Measurements from ENCODE around the gene DSCAML1.

The DSCAML1 gene

DNA sequence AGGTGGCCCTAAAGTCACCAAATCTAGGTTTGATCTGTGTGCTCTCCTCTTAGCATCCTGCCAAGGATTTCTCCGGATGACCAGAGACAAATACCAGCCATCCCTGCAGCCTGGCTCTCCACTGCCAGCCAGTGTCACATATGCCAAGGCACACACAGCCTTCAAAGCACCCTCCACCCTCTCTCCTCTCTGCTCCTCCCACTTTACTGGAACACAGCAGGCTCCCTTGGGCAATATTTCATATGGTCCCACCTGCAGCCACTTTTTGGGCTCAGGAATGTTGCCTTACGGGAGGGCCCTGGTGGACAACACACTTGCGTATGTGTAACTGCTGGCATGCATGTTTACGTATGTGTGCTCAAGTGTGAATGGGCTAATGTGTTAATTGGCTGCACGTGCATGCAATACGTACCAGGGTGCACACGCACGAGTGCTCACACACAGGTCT, 285.5 kb downstream of the DSCAML1 start:
- Histone ChIP-seq H2AFZ (ENCODE audit: low read depth, low read length) (no peak overlapping the region), H3K4me2 (ENCODE audit: low read length) (no peak overlapping the region), H3K27me3 (ENCODE audit: low read depth, low read length) (no peaks in the 10 kb centered on the region), H3K79me2 (ENCODE audit: low read length) (no peaks in the 10 kb centered on the region), H3K4me1 (ENCODE audit: low read length) (peaks cover 6% of the 10 kb centered on the region; the same call in 1 of the 2 replicates), H3K36me3 (replicated peaks; ENCODE audit: low read depth, low read length) (no peaks in the 10 kb centered on the region), H3K9me3 (ENCODE audit: insufficient read depth, low read length) (no peaks in the 10 kb centered on the region), H3K4me3 (ENCODE audit: low read length) (no peak overlapping the region), H4K20me1 (ENCODE audit: insufficient read depth, low read length) (no peaks in the 10 kb centered on the region), H3K9ac (ENCODE audit: low read length) (no peak overlapping the region), H3K27ac (ENCODE audit: low read length) (no peak overlapping the region)
- TF ChIP-seq EZH2phosphoT487 (IDR thresholded peaks at IDR 0.05; ENCODE audit: low read depth), result no peak
- TF ChIP-seq, protein P1, sequence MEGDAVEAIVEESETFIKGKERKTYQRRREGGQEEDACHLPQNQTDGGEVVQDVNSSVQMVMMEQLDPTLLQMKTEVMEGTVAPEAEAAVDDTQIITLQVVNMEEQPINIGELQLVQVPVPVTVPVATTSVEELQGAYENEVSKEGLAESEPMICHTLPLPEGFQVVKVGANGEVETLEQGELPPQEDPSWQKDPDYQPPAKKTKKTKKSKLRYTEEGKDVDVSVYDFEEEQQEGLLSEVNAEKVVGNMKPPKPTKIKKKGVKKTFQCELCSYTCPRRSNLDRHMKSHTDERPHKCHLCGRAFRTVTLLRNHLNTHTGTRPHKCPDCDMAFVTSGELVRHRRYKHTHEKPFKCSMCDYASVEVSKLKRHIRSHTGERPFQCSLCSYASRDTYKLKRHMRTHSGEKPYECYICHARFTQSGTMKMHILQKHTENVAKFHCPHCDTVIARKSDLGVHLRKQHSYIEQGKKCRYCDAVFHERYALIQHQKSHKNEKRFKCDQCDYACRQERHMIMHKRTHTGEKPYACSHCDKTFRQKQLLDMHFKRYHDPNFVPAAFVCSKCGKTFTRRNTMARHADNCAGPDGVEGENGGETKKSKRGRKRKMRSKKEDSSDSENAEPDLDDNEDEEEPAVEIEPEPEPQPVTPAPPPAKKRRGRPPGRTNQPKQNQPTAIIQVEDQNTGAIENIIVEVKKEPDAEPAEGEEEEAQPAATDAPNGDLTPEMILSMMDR (IDR thresholded peaks at IDR 0.05; ENCODE audit: low read depth, low read length), result no peak

DNA sequence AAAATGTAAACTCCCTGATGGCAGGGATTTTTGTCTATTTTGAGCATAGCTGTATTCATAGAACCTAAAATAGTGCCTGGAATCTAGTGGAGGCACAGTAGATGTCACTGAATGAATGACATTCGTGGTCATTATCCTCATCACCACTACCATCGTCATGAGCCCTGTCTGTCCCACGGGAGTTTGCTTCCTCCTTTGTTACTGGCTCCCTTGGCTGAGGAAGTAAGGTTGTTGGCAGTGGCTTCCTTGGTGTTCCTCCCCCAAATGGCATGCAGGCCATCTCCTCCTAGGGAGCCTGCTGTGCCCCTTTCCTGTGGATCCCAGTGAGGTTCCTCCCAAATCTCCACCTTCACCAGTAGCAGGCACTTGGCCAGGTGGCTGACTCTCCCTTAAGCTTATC, 286.4 kb downstream of the DSCAML1 start:
- no peak overlapping the region for H3K9ac ChIP-seq (ENCODE audit: low read length)
- no peaks in the 10 kb centered on the region for H4K20me1 ChIP-seq (ENCODE audit: insufficient read depth, low read length)
- no peak for TF ChIP-seq EZH2phosphoT487 (IDR thresholded peaks at IDR 0.05; ENCODE audit: low read depth)
- TF ChIP-seq, protein P1 (IDR thresholded peaks at IDR 0.05; ENCODE audit: low read depth, low read length), result no peak
- H3K27me3 ChIP-seq (ENCODE audit: low read depth, low read length), result no peaks in the 10 kb centered on the region
- no peaks in the 10 kb centered on the region for H3K79me2 ChIP-seq (ENCODE audit: low read length)
- no peaks in the 10 kb centered on the region for H3K9me3 ChIP-seq (ENCODE audit: insufficient read depth, low read length)
- H3K4me1 ChIP-seq (ENCODE audit: low read length), result peaks cover 10% of the 10 kb centered on the region; the same call in 1 of the 2 replicates
- H3K4me2 ChIP-seq (ENCODE audit: low read length), result no peak overlapping the region
- H3K36me3 ChIP-seq (replicated peaks; ENCODE audit: low read depth, low read length), result no peaks in the 10 kb centered on the region
- H3K27ac ChIP-seq (ENCODE audit: low read length), result no peak overlapping the region
- H3K4me3 ChIP-seq (ENCODE audit: low read length), result no peak overlapping the region
- H2AFZ ChIP-seq (ENCODE audit: low read depth, low read length), result no peak overlapping the region

DNA sequence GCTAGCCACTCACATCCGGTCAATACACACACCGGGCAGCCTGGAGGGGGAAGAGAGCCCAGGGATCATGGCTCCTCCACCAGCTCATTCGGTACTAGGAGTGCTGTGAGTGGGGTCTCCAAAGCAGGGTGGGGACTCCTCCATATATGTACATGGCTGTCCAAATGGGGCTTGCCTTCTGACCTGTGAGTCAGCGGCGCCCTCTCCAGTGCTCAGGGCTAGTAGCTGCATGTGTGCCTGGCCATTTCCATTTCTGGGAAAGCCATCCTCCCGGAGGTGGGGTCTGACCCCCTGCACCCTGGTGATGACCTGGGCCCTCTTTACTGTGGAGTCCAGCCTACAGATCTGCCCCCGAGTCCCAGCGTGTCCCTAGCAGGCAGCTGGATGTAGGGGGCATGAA, 287.5 kb downstream of the DSCAML1 start:
- Histone ChIP-seq H3K27me3 (ENCODE audit: low read depth, low read length) (no peaks in the 10 kb centered on the region), H2AFZ (ENCODE audit: low read depth, low read length) (no peak overlapping the region), H3K4me3 (ENCODE audit: low read length) (no peak overlapping the region), H3K79me2 (ENCODE audit: low read length) (no peaks in the 10 kb centered on the region), H3K9ac (ENCODE audit: low read length) (no peak overlapping the region), H3K36me3 (replicated peaks; ENCODE audit: low read depth, low read length) (no peaks in the 10 kb centered on the region), H4K20me1 (ENCODE audit: insufficient read depth, low read length) (no peaks in the 10 kb centered on the region), H3K27ac (ENCODE audit: low read length) (no peak overlapping the region), H3K4me1 (ENCODE audit: low read length) (peaks cover 10% of the 10 kb centered on the region; the same call in 1 of the 2 replicates), H3K4me2 (ENCODE audit: low read length) (no peak overlapping the region), H3K9me3 (ENCODE audit: insufficient read depth, low read length) (no peaks in the 10 kb centered on the region)
- TF ChIP-seq EZH2phosphoT487 (IDR thresholded peaks at IDR 0.05; ENCODE audit: low read depth), result no peak
- TF ChIP-seq, protein P1 (IDR thresholded peaks at IDR 0.05; ENCODE audit: low read depth, low read length), result peak; percentile 60

GRCh38 chr11:117506971-117507370, 290.0 kb downstream of the DSCAML1 start:
- H3K9ac ChIP-seq (ENCODE audit: low read length), result no peak overlapping the region
- no peaks in the 10 kb centered on the region for H4K20me1 ChIP-seq (ENCODE audit: insufficient read depth, low read length)
- no peaks in the 10 kb centered on the region for H3K79me2 ChIP-seq (ENCODE audit: low read length)
- H3K27me3 ChIP-seq (ENCODE audit: low read depth, low read length), result no peaks in the 10 kb centered on the region
- H3K4me2 ChIP-seq (ENCODE audit: low read length), result no peak overlapping the region
- H3K4me1 ChIP-seq (ENCODE audit: low read length), result peaks cover 5% of the 10 kb centered on the region; the same call in 1 of the 2 replicates
- no peak overlapping the region for H3K4me3 ChIP-seq (ENCODE audit: low read length)
- no peak overlapping the region for H2AFZ ChIP-seq (ENCODE audit: low read depth, low read length)
- H3K27ac ChIP-seq (ENCODE audit: low read length), result no peak overlapping the region
- no peaks in the 10 kb centered on the region for H3K36me3 ChIP-seq (replicated peaks; ENCODE audit: low read depth, low read length)
- no peaks in the 10 kb centered on the region for H3K9me3 ChIP-seq (ENCODE audit: insufficient read depth, low read length)
- TF ChIP-seq, protein P1 (IDR thresholded peaks at IDR 0.05; ENCODE audit: low read depth, low read length), result no peak
- no peak for TF ChIP-seq EZH2phosphoT487 (IDR thresholded peaks at IDR 0.05; ENCODE audit: low read depth)
